SK-N-MC (cell line): Measurements from ENCODE around the gene MRPL49.

Experiments
- EZH2 ChIP-seq: fragments of 200-600 bp; sonication (generic); IDR thresholded peaks from one replicate; pipeline ENCODE4 v1.6.1; 2017; ENCODE audit warnings: antibody characterized with exemption
- FOXP2 ChIP-seq: optimal IDR thresholded peaks from 2 replicates; pipeline ENCODE3; 2011; ENCODE audit warnings: mild to moderate bottlenecking, moderate library complexity; ENCODE audit not compliant: insufficient read depth; ENCODE audit errors: extremely low read length, control extremely low read depth
- POLR2AphosphoS5 ChIP-seq: IDR thresholded peaks from 2 replicates; pipeline ENCODE4 v1.6.1; 2012; ENCODE audit warnings: mild to moderate bottlenecking, low read depth, low read length, borderline replicate concordance

DNA sequence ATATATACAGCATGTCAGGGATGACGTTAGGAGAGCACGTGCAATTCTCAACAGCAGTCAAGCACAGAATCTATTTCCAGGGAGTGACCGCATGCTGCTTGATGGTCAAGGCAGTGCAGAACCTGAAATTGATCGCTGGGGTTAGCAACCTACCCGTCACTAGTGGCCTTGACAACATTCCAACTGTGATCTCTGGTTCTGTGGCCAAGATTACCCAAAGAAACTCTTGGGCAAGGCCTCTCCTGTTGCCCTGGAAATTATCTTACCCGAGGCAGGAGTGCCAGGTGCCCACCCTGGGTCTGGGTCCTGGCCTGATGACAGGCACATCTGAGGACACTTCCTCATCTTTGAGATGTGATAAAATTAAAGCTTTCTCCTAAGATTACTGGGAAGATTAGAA, 8.3 kb upstream of the MRPL49 start:
- TF ChIP-seq EZH2 = no peak
- TF ChIP-seq POLR2AphosphoS5 = no peak
- no peak for TF ChIP-seq FOXP2
